ENCODE measurements around the gene SEMA4A. TPM values are rescaled to one million over a fixed set of nuclear protein-coding genes. Genes with fewer than 3 reads are reported as not detected.
"Not testable (repeated sequence)": the region's sequence is repeated elsewhere in the genome, so short reads cannot be mapped to it uniquely, and the experiment has no call there.

SEMA4A gene
- total RNA-seq, 6 experiments from 2014 or later = 0.71 to 1.1 (median 0.83) TPM

DNA sequence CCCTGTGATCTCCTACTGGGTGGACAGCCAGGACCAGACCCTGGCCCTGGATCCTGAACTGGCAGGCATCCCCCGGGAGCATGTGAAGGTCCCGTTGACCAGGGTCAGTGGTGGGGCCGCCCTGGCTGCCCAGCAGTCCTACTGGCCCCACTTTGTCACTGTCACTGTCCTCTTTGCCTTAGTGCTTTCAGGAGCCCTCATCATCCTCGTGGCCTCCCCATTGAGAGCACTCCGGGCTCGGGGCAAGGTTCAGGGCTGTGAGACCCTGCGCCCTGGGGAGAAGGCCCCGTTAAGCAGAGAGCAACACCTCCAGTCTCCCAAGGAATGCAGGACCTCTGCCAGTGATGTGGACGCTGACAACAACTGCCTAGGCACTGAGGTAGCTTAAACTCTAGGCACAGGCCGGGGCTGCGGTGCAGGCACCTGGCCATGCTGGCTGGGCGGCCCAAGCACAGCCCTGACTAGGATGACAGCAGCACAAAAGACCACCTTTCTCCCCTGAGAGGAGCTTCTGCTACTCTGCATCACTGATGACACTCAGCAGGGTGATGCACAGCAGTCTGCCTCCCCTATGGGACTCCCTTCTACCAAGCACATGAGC is 23.3 kb downstream of the SEMA4A start:
- no peaks in the 10 kb centered on the region for H3K9me3 Mint-ChIP-seq
- H3K4me3 Mint-ChIP-seq = no peak overlapping the region
- no peak overlapping the region for H3K27ac Mint-ChIP-seq
- DNase-seq = no peak
- TF ChIP-seq, protein P1, sequence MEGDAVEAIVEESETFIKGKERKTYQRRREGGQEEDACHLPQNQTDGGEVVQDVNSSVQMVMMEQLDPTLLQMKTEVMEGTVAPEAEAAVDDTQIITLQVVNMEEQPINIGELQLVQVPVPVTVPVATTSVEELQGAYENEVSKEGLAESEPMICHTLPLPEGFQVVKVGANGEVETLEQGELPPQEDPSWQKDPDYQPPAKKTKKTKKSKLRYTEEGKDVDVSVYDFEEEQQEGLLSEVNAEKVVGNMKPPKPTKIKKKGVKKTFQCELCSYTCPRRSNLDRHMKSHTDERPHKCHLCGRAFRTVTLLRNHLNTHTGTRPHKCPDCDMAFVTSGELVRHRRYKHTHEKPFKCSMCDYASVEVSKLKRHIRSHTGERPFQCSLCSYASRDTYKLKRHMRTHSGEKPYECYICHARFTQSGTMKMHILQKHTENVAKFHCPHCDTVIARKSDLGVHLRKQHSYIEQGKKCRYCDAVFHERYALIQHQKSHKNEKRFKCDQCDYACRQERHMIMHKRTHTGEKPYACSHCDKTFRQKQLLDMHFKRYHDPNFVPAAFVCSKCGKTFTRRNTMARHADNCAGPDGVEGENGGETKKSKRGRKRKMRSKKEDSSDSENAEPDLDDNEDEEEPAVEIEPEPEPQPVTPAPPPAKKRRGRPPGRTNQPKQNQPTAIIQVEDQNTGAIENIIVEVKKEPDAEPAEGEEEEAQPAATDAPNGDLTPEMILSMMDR (IDR thresholded peaks at IDR 0.05) = no peak
- no peaks in the 10 kb centered on the region for H3K36me3 Mint-ChIP-seq (ENCODE audit: low read depth)
- no peaks in the 10 kb centered on the region for H3K4me1 Mint-ChIP-seq (ENCODE audit: low read depth)
- H3K27me3 Mint-ChIP-seq (ENCODE audit: insufficient read depth) = peaks cover 9% of the 10 kb centered on the region

DNA sequence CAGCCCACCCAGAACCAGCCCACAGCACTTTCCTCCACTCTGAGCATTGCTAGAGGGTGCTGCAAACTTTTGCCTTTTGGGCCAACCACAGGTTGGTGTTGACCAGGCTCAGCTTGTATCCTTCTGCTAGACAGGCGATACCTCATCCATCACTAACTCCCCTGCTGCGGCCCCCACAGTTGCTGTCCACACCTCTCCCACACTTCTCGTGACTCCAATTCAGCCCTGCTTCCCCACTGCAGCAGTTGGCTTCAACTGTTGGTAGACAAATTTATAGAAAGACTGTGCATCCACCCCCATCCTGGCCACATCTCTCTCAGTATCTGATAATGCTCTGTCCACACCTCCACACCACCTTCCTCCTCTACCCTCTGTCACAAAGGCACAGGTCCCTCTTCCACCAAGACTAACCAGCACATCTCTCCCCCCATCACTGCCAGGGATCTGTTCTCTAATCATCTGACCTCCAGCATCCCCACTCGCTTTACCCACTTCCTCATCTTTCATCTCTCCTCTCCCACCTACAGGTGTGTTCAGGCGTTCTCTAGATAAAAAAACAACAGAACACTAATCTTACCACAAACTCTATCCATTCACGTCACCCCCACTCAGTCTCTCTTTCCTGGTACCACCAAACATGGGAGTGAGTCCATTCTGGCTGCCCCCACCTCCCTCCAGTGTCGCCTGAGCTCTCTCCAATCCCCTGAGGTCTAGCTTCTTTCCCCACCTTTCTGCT is 24.7 kb downstream of the SEMA4A start:
- Mint-ChIP-seq H3K27me3 (ENCODE audit: insufficient read depth) (peaks cover 8% of the 10 kb centered on the region), H3K36me3 (ENCODE audit: low read depth) (no peaks in the 10 kb centered on the region), H3K4me1 (ENCODE audit: low read depth) (no peaks in the 10 kb centered on the region), H3K27ac (no peak overlapping the region), H3K9me3 (no peaks in the 10 kb centered on the region), H3K4me3 (no peak overlapping the region)
- TF ChIP-seq, protein P1 (IDR thresholded peaks at IDR 0.05) = no peak
- no peak for DNase-seq

DNA sequence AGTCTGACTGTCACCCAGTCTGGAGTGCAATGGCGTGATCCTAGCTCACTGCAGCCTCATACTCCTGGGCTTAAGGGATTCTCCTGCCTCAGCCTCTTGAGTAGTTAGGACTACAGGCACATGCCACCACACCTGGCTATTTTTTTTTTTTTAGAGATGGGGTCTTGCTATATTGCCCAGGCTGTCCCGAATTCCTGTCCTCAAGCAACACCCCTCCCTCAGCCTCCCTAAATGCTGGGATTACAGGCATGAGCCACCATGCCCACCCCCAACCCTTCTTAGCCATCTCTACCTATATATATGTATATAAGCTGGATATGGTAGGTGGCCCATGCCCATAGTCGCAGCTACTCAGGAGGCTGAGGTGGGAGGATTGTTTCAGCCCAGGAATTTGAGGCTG is 27.1 kb downstream of the SEMA4A start:
- no peak overlapping the region for H3K4me3 Mint-ChIP-seq
- no peaks in the 10 kb centered on the region for H3K4me1 Mint-ChIP-seq (ENCODE audit: low read depth)
- H3K27ac Mint-ChIP-seq = no peak overlapping the region
- H3K27me3 Mint-ChIP-seq (ENCODE audit: insufficient read depth) = peaks cover 6% of the 10 kb centered on the region
- TF ChIP-seq, protein P1 (IDR thresholded peaks at IDR 0.05) = no peak
- no peaks in the 10 kb centered on the region for H3K9me3 Mint-ChIP-seq
- DNase-seq = no peak
- H3K36me3 Mint-ChIP-seq (ENCODE audit: low read depth) = no peaks in the 10 kb centered on the region

DNA sequence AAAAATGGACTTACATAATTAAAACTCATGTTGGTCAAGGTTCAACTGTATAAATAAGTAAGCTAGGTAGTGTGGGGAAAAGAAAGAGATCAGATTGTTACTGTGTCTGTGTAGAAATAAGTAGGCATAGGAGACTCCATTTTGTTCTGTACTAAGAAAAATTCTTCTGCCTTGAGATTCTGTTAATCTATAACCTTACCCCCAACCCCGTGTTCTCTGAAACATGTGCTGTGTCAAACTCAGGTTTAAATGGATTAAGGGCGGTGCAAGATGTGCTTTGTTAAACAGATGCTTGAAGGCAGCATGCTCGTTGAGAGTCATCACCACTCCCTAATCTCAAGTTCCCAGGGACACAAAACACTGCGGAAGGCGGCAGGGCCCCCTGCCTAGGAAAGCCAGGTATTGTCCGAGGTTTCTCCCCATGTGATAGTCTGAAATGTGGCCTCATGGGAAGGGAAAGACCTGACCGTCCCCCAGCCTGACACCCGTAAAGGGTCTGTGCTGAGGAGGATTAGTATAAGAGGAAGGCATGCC is 28.1 kb downstream of the SEMA4A start:
- DNase-seq; H3K27ac Mint-ChIP-seq; H3K9me3 Mint-ChIP-seq; H3K36me3 Mint-ChIP-seq (ENCODE audit: low read depth); H3K4me1 Mint-ChIP-seq (ENCODE audit: low read depth); H3K27me3 Mint-ChIP-seq (ENCODE audit: insufficient read depth); H3K4me3 Mint-ChIP-seq: not testable (repeated sequence)

DNA sequence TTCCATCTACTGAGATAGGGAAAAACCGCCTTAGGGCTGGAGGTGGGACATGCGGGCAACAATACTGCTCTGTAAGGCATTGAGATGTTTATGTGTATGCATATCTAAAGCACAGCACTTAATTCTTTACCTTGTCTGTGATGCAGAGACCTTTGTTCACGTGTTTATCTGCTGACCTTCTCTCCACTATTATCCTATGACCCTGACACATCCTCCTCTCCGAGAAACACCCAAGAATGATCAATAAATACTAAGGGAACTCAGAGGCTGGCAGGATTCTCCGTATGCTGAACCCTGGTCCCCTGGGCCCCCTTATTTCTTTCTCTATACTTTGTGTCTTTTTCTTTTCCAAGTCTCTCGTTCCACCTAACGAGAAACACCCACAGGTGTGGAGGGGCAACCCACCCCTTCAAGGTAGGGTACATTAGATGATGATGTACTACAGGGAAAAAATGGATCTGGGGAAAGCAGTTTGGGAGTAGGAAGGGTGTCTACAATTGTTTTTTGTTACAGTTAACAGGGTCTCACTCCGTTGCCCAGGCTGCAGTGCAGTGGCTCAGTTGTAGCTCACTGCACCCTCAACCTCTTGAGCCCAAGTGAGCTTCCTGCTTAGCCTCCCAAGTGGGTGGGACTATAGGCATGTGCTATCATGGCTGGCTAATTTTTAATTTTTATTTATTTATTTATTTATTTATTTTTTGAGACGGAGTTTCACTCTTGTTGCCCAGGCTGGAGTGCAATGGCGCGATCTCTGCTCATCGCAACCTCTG is 28.8 kb downstream of the SEMA4A start:
- not testable (repeated sequence) for H3K27me3 Mint-ChIP-seq (ENCODE audit: insufficient read depth); H3K4me3 Mint-ChIP-seq; DNase-seq; H3K36me3 Mint-ChIP-seq (ENCODE audit: low read depth); H3K4me1 Mint-ChIP-seq (ENCODE audit: low read depth); H3K27ac Mint-ChIP-seq; H3K9me3 Mint-ChIP-seq

DNA sequence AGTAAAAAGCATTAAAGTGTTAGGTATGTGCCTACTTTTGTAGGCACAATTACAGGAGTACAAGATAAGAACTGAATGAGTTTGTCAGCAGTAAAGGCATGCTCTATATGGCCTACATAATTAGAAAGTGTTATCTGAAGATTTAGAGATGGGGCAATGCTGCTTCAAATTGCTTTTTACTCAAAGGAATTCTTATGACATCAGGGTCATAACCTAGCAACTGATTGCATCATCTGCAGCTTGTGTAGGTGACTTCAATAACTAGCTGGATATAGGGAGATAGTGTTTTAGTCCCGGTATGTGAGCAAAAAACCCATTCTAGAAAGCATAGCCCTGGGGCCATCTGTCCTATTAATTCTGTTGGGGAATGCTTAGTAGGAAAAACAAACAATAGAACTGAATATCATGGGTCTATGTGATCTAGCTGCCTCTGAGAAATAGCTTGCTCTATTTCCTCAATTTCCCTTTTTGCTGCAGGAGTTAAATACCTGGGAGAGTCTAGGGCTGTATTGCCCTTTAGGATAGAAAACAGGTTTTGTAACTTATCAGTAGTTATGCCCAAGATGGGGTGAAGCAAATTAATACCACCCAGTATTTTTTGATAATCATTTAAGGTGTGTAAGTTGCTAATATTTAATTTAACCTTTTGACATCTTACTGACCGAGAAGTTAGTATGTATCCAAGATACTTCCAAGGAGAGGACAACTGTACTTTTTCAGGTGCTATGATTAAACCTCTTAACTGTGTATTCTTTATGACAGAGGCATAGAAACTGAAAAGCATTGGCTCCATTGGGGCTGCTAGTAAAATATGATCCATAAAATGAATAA is 33.2 kb downstream of the SEMA4A start:
- H3K4me3 Mint-ChIP-seq; H3K9me3 Mint-ChIP-seq; DNase-seq; H3K4me1 Mint-ChIP-seq (ENCODE audit: low read depth); H3K36me3 Mint-ChIP-seq (ENCODE audit: low read depth); H3K27ac Mint-ChIP-seq; H3K27me3 Mint-ChIP-seq (ENCODE audit: insufficient read depth): not testable (repeated sequence)

DNA sequence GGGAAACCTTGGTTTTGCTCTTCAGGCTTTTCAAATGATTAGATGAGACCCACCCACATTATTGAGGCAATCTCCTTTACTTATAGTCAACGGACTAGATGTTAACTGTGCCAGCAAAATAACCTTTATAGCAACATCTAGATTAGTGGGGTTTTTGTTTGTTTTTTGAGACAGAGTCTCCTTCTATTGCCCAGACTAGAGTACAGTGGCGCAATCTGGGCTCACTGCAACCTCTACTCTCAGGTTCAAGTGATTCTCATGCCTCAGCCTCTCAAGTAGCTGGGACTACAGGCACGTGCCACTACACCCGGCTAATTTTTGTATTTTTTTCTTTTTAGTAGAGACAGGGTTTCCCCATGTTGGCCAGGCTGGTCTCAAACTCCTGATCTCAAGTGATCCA is 36.9 kb downstream of the SEMA4A start:
- H3K4me1 Mint-ChIP-seq (ENCODE audit: low read depth) = peaks cover 19% of the 10 kb centered on the region
- H3K36me3 Mint-ChIP-seq (ENCODE audit: low read depth); H3K27me3 Mint-ChIP-seq (ENCODE audit: insufficient read depth); DNase-seq; H3K27ac Mint-ChIP-seq; H3K9me3 Mint-ChIP-seq; H3K4me3 Mint-ChIP-seq: not testable (repeated sequence)
